GM12801 (cell line): ENCODE data around the gene HERC2.

Experiments
- TF ChIP-seq, protein P1 (sequence below): IDR thresholded peaks from one replicate; pipeline ENCODE4 v1.5.1; 2011; ENCODE audit warnings: control low read depth; ENCODE audit not compliant: insufficient read length; ENCODE audit errors: extremely low read depth

HERC2 gene

DNA sequence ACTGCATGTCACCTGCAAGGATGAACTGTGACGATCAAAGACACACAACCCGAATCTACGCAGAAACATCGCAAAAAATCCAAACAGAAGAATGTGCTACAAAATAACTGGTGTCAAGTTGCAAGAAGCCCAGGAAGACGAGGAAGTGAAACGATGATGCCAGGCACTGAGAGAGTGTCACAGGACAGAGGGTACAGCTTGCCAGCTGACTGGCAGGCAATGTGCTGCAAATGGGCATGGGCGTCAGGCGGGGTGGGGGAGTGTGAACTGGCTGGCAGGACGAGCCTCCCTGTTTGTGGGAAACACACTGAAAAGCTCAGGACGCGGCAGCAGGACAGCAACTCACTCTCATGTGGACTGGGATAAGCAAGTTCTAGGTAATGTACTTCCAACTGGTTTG is 193.9 kb downstream of the HERC2 start:
- TF ChIP-seq, protein P1, sequence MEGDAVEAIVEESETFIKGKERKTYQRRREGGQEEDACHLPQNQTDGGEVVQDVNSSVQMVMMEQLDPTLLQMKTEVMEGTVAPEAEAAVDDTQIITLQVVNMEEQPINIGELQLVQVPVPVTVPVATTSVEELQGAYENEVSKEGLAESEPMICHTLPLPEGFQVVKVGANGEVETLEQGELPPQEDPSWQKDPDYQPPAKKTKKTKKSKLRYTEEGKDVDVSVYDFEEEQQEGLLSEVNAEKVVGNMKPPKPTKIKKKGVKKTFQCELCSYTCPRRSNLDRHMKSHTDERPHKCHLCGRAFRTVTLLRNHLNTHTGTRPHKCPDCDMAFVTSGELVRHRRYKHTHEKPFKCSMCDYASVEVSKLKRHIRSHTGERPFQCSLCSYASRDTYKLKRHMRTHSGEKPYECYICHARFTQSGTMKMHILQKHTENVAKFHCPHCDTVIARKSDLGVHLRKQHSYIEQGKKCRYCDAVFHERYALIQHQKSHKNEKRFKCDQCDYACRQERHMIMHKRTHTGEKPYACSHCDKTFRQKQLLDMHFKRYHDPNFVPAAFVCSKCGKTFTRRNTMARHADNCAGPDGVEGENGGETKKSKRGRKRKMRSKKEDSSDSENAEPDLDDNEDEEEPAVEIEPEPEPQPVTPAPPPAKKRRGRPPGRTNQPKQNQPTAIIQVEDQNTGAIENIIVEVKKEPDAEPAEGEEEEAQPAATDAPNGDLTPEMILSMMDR, result no peak

DNA sequence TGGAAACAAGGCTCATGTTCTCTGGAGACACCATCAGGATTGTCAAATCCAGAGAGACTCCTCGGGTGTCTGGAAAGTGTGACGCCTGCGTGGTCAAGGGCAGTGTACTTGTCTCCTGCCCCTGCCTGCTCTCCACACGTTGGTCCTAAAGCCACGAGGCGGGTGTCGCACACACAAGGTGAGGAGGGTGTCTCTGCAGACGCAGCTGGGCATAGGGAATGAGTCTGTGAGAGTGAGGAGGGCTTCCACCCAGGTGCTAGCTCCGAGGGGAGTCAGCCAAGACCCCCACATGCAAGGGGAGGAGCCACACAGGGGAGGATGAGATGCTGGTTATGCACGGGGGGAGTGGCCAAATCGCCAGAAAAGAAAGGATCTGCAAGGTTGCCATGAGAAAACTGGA is 194.9 kb downstream of the HERC2 start:
- TF ChIP-seq, protein P1, result no peak

DNA sequence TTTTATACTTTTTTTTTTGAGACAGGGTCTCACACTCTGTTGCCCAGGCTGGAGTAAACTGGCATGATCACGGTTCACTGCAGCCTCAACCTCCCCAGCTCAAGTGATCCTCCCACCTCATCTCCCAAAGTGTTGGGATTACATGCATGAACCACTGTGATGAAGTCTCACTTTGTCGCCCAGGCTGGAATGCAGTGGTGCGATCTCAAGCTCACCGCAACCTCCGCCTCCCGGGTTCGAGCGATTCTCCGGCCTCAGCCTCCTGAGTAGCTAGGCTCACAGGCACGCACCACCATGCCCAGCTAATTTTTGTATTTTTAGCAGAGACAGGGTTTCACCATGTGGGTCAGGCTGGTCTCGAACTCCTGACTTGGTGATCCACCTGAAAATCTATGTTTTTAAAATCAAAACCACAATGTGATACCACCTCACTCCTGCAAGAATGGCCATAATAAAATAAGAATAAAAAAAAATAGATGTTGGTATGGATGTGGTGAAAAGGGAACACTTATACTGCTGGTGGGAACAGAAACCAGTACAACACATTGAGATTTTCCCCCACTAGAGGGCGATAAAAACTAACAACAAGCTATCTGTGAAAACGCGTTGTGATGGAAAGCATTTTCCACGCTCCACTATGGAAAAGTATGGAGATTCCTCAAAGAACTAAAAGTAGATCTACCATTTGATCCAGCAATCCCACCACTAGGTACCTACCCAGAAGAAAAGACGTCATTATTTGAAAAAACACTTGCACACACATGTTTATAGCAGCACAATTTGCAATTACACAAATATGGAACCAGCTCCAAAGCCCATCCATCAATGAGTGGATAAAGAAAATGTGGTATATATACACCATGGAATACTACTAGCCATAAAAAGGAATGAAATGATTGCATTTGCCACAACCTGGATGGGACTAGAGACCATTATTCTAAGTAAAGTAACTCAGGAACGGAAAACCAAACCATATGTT is 196.0 kb downstream of the HERC2 start:
- TF ChIP-seq, protein P1, result no peak

DNA sequence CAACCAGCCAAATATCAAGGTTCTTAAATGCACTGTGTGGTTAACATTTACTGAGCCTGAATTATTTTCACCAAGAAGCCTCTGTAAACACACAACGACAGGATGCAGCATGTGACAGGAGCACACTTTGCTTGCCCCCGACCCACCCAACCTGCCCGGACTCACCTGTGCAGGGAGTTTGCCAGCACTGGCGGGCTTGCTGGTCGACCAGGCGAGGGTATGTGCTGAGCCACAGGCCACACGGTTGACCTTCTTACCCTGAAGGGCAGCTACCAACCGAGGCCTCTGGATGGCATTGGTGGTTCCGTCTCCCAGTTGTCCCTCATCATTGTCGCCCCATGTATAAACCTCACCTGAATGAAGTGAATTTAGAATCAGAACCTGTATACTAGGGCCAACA is 197.1 kb downstream of the HERC2 start:
- TF ChIP-seq, protein P1, result no peak

DNA sequence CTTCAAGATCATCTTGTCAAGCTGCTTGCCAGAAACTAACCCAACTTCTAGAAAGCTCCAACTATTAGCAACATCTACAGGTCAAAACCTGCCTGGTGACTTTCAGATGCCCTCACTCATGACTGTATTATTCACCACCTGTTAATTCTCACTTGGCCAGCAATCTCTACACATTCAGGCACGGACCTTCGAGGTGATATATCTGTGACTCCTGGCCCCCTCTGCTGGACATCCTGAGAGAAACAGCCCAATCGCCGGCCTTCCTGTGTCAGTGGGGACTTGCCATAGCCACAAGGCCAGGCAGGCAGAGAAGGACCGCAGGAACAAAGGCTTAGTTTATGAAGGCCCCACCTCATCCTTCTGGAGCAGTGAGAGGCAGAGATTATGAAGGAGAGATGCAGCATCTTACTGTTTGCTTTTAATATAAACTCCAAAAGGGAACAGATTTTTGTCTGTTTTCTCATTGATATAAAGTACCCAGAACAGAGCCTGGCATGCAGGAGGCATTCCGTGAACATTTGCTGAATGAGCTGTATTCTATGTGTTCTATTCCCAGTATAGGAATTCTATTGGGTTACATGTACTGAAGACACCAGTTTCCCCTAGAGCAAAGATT is 198.5 kb downstream of the HERC2 start:
- TF ChIP-seq, protein P1, result no peak

DNA sequence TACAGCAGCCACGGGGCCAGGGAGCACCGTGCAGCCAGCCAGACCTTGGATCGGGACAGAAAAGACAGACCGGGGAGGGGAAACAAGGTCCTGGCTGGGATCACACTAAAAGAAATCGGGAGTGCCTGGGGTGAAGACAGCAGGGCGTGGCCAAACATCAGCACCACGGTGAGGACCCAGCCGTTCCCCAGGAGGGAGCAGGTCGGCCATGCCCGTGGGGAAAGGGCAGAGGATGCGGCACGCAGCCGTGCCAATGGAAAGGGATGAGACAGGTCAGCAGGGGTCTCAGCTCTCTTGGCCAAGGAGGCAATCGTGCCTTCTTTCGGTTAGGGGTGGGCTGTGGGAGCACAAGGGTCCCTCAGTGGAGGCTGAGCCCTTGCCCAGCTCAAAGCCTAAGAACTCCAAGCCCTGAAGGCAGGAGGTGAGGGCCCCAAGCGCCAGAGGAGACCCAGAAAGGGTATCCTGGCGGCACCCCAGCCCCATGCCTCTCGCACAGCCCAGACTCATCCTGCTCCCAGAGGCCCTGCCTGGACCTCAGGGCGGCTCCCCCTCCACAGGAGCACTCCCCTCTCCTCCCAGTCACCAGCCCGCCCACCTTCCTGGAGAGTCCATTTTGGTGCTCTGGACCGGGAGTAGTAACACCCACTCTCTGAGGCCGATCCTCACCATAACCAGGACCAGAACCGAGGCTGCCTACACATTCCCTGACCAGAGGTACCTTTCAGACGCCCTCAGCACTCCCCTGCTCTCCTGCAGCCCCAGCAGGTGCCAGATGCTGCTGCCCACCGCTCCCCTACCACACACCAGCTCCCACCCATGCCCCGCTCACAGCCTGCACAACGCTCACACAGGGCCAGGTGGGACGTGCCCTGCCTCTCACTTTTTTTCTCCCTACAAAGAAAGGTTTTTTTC is 199.7 kb downstream of the HERC2 start:
- TF ChIP-seq, protein P1, result no peak

DNA sequence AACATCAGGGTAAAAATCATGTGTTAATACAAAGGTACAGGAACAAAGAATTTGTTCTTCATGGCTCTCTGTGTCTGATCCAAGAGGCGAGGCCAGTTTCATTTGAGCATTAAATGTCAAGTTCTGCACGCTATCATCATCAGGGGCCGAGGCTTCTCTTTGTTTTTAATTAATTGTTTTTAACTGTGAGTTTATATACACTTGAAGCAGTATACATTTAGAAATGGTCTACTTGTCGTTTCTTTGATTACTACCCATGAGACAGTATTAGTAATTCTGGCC is 201.7 kb downstream of the HERC2 start:
- TF ChIP-seq, protein P1, result no peak
